Caco-2 (cell line): ENCODE measurements around the gene BAG2. TPM values are rescaled to one million over a fixed set of nuclear protein-coding genes. Genes with fewer than 3 reads are reported as not detected.

Experiments
- BruUV-seq: library from RNA; stranded (reverse); fragments of 400-500 nt; replicated peaks from 2 replicates; lab custom pipeline; 2021; lab: Mats Ljungman, UMichigan
- CTCF ChIA-PET: fragments of 300-600 bp; sonication (Branson Sonifier 250); formaldehyde crosslinking; loops from one replicate; lab custom pipeline; 2022; ENCODE audit warnings: antibody characterized with exemption; lab: Charles Lee
- POLR2A ChIA-PET: fragments of 300-600 bp; sonication (Branson Sonifier 250); formaldehyde crosslinking; loops from one replicate; lab custom pipeline; 2022; ENCODE audit warnings: antibody characterized with exemption; lab: Charles Lee
- DNase-seq, 2 experiments: peaks; one replicate each; pipeline versions ENCODE4 v3.0.0 to v3.0.0-alpha.2; 2020 to 2022
- H3K27me3 ChIP-seq: replicated peaks from 2 replicates; pipeline ENCODE4 v1.6.0; 2011; ENCODE audit warnings: low read length; ENCODE audit not compliant: control insufficient read depth, insufficient read depth
- H3K36me3 ChIP-seq: 2 replicates; pipeline ENCODE4 v1.5.1; 2011; ENCODE audit warnings: low read length; ENCODE audit not compliant: control insufficient read depth, insufficient read depth
- H3K4me1 ChIP-seq: fragments of 250-450 bp; sonication (Bioruptor Pico); 2 replicates; pipeline ENCODE4 v1.5.1; 2020; ENCODE audit warnings: mild to moderate bottlenecking
- H3K4me3 ChIP-seq: 2 replicates; pipeline ENCODE4 v1.5.1; 2011; ENCODE audit warnings: low read depth, mild to moderate bottlenecking, control low read depth, low read length
- H3K9me3 ChIP-seq: fragments of 250-450 bp; sonication (Bioruptor Pico); 2 replicates; pipeline ENCODE4 v1.5.1; 2020; ENCODE audit warnings: mild to moderate bottlenecking, moderate library complexity
- H3K27ac Mint-ChIP-seq: one replicate; pipeline ENCODE4 v1.8.0; 2022; ENCODE audit warnings: mixed read lengths; ENCODE audit not compliant: unreplicated experiment
- H3K27me3 Mint-ChIP-seq: one replicate; pipeline ENCODE4 v1.8.0; 2022; ENCODE audit warnings: mixed read lengths; ENCODE audit not compliant: insufficient read depth, unreplicated experiment
- H3K36me3 Mint-ChIP-seq: one replicate; pipeline ENCODE4 v1.8.0; 2022; ENCODE audit warnings: mild to moderate bottlenecking, mixed read lengths; ENCODE audit not compliant: insufficient read depth, unreplicated experiment
- H3K4me1 Mint-ChIP-seq: one replicate; pipeline ENCODE4 v1.8.0; 2022; ENCODE audit warnings: low read depth, mixed read lengths; ENCODE audit not compliant: unreplicated experiment
- H3K4me3 Mint-ChIP-seq: one replicate; pipeline ENCODE4 v1.8.0; 2022; ENCODE audit warnings: mild to moderate bottlenecking, moderate library complexity, mixed read lengths; ENCODE audit not compliant: unreplicated experiment
- H3K9me3 Mint-ChIP-seq: one replicate; pipeline ENCODE4 v1.8.0; 2022; ENCODE audit warnings: mixed read lengths; ENCODE audit not compliant: unreplicated experiment
- CTCF ChIP-seq, 2 experiments: fragments of 200-600 bp in 1 of 2; IDR thresholded peaks; 1 replicate in 1 of 2; 2 replicates in 1 of 2; pipeline versions ENCODE4 v1.5.1 to v1.8.0; 2011 to 2022; ENCODE audit warnings: antibody characterized with exemption in 1 of 2, control low read depth in 1 of 2, inconsistent platforms in 1 of 2, low read depth in 1 of 2, low read length in 1 of 2, mild to moderate bottlenecking in 1 of 2, moderate library complexity in 1 of 2; ENCODE audit not compliant: insufficient read depth in 1 of 2, severe bottlenecking in 1 of 2, unreplicated experiment in 1 of 2
- intact Hi-C: fragments of 100-400 bp; cut with micrococcal nuclease; formaldehyde crosslinking; loops from one replicate; pipeline ENCODE4 v1.10.0; 2022; ENCODE audit not compliant: unreplicated experiment
- total RNA-seq: library from RNA; stranded (reverse); gene quantifications from 2 replicates; pipeline ENCODE4 v1.2.3, GENCODE V29; 2022

Gene BAG2
- total RNA-seq, 1 experiment from 2014 or later: 9.5 TPM

DNA sequence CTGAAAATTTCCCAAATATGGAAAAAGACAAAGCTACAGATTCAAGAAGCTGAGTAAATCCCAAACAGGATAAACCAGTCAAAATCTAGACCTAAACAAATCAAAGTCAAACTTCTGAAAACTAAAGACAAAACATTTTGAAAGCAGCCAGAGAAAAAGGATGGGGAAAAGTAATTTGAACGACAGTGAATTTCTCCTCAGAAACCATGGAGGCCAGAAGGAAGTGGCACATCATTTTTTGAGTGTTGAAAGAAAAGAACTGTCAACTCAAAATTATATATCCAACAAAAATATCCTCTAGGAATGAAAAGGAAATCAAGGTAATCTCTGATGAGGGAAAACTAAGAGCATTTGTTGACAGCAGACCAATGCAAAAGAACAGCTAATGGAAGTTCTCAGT is 43.1 kb downstream of the BAG2 start:
- Mint-ChIP-seq H3K9me3 (peaks cover 9% of the 10 kb centered on the region), H3K27me3 (no peaks in the 10 kb centered on the region), H3K4me3 (no peak overlapping the region), H3K36me3 (peaks cover 6% of the 10 kb centered on the region), H3K4me1 (peaks cover 10% of the 10 kb centered on the region), H3K27ac (no peak overlapping the region)
- H3K27me3 ChIP-seq: no peaks in the 10 kb centered on the region
- peaks cover 2% of the 10 kb centered on the region; the same call in 1 of the 2 replicates for H3K4me1 ChIP-seq
- no peaks in the 10 kb centered on the region for H3K9me3 ChIP-seq
- BruUV-seq: no TSS peak
- ChIA-PET CTCF (no interaction called here), POLR2A (no interaction called here)
- intact Hi-C loops: no loop called here
- no peak overlapping the region for H3K4me3 ChIP-seq
- TF ChIP-seq CTCF (IDR thresholded peaks at IDR 0.05; ENCODE audit: insufficient read depth in 1 of 2, low read depth in 1 of 2, low read length in 1 of 2, severe bottlenecking in 1 of 2, unreplicated experiment in 1 of 2): no peak
- H3K36me3 ChIP-seq: no peaks in the 10 kb centered on the region
- no peak for DNase-seq

DNA sequence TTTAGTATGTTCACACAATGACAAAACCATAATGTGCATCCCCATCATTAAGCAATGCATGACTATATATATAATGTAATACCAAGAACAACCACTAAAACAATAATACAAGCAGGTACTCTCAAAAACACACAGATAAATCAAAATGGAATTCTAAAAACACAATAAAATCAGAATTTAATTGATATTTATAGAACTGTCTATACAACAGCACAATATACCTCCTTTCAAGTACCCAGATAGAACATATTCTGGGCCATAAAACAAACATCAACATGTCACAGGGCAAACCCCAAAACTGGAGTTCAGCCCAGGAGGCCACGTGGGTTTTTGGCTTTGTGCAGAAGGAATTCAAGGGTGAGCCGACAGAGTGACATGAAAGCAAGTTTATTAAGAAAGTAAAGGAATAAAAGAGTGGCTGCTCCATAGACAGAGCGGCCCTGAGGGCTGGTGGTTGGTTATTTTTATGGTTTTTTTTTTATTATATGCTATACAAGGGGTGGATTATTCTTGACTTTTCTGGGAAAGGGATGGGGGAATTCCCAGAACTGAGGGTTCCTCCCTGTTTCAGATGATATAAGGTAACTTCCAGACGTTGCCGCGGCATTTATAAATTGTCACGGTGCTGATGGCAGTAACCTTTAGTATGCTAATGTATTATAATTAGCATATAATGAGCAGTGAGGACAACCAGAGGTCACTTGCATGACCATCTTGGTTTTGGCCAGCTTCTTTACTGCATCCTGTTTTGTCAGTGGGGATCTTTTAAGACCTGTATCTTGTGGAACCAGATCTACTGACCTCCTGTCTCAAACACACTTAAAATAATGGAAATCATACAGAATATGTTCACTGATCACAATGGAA is 44.3 kb downstream of the BAG2 start:
- no peaks in the 10 kb centered on the region for H3K9me3 ChIP-seq
- intact Hi-C loops: no loop called here
- no TSS peak for BruUV-seq
- H3K36me3 ChIP-seq: no peaks in the 10 kb centered on the region
- CTCF ChIA-PET: no interaction called here
- Mint-ChIP-seq H3K27me3 (no peaks in the 10 kb centered on the region), H3K9me3 (peaks cover 9% of the 10 kb centered on the region), H3K4me3 (no peak overlapping the region), H3K4me1 (peaks cover 10% of the 10 kb centered on the region), H3K36me3 (peaks cover 6% of the 10 kb centered on the region), H3K27ac (no peak overlapping the region)
- peaks cover 4% of the 10 kb centered on the region; the same call in 1 of the 2 replicates for H3K4me1 ChIP-seq
- H3K4me3 ChIP-seq: no peak overlapping the region
- H3K27me3 ChIP-seq: no peaks in the 10 kb centered on the region
- POLR2A ChIA-PET: no interaction called here
- TF ChIP-seq CTCF (IDR thresholded peaks at IDR 0.05; ENCODE audit: insufficient read depth in 1 of 2, low read depth in 1 of 2, low read length in 1 of 2, severe bottlenecking in 1 of 2, unreplicated experiment in 1 of 2): peak in 1 of 2 experiments; percentile 29
- no peak for DNase-seq

DNA sequence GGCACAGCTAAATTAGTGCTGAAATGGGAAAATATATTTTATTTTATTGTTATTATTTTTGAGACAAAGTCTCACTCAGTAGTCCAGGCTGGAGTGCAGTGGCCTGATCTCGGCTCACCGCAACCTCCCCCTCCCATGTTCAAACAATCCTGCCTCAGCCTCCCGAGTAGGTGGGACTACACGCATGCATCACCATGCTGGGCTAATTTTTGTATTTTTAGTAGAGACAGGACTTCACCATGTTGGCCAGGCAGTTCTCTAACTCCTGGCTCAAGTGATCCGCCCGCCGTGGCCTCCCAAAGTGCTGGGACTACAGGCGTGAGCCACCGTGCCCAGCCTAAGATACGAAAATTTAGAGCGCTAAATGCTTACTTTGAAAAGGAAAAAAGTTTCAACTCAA is 45.1 kb downstream of the BAG2 start:
- POLR2A ChIA-PET: no interaction called here
- peaks cover 4% of the 10 kb centered on the region; the same call in 1 of the 2 replicates for H3K4me1 ChIP-seq
- Mint-ChIP-seq H3K4me1 (peaks cover 10% of the 10 kb centered on the region), H3K27me3 (no peaks in the 10 kb centered on the region), H3K4me3 (no peak overlapping the region), H3K36me3 (peaks cover 11% of the 10 kb centered on the region), H3K27ac (no peak overlapping the region), H3K9me3 (peaks cover 9% of the 10 kb centered on the region)
- no peak for DNase-seq
- no peaks in the 10 kb centered on the region for H3K36me3 ChIP-seq
- no peaks in the 10 kb centered on the region for H3K27me3 ChIP-seq
- CTCF ChIA-PET: no interaction called here
- BruUV-seq: no TSS peak
- no peak for TF ChIP-seq CTCF (IDR thresholded peaks at IDR 0.05; ENCODE audit: insufficient read depth in 1 of 2, low read depth in 1 of 2, low read length in 1 of 2, severe bottlenecking in 1 of 2, unreplicated experiment in 1 of 2)
- no peak overlapping the region for H3K4me3 ChIP-seq
- H3K9me3 ChIP-seq: no peaks in the 10 kb centered on the region
- intact Hi-C loops: no loop called here
